SK-N-MC (cell line): Measurements from ENCODE around the gene PPIP5K2.
"Not testable (repeated sequence)": the region's sequence is repeated elsewhere in the genome, so short reads cannot be mapped to it uniquely, and the experiment has no call there.

Source experiments
- DNase-seq: peaks from one replicate; pipeline ENCODE4 v3.0.0-alpha.2; 2011; ENCODE audit warnings: low read depth, low spot score
- H3K27ac ChIP-seq: fragments of 200-600 bp; sonication (generic); 2 replicates; pipeline ENCODE4 v1.5.1; 2016; ENCODE audit warnings: mixed run types
- H3K36me3 ChIP-seq: fragments of 200-600 bp; sonication (generic); 2 replicates; pipeline ENCODE4 v1.6.1; 2017; ENCODE audit warnings: antibody characterized with exemption, low read length, mixed read lengths; ENCODE audit not compliant: insufficient read depth
- H3K4me3 ChIP-seq: fragments of 200-600 bp; sonication (generic); 2 replicates; pipeline ENCODE4 v1.5.1; 2016
- H3K9ac ChIP-seq: fragments of 200-600 bp; sonication (generic); 2 replicates; pipeline ENCODE4 v1.8.0; 2017; ENCODE audit warnings: mixed run types, mixed read lengths; ENCODE audit not compliant: insufficient read length
- H3K9me3 ChIP-seq: fragments of 200-600 bp; sonication (generic); 2 replicates; pipeline ENCODE4 v1.6.1; 2017; ENCODE audit warnings: low read depth, mild to moderate bottlenecking, antibody characterized with exemption, low read length, moderate library complexity, mixed read lengths
- EZH2 ChIP-seq: fragments of 200-600 bp; sonication (generic); IDR thresholded peaks from one replicate; pipeline ENCODE4 v1.6.1; 2017; ENCODE audit warnings: antibody characterized with exemption
- FOXP2 ChIP-seq: optimal IDR thresholded peaks from 2 replicates; pipeline ENCODE3; 2011; ENCODE audit warnings: mild to moderate bottlenecking, moderate library complexity; ENCODE audit not compliant: insufficient read depth; ENCODE audit errors: extremely low read length, control extremely low read depth
- POLR2AphosphoS5 ChIP-seq: IDR thresholded peaks from 2 replicates; pipeline ENCODE4 v1.6.1; 2012; ENCODE audit warnings: mild to moderate bottlenecking, low read depth, low read length, borderline replicate concordance

PPIP5K2 gene

DNA sequence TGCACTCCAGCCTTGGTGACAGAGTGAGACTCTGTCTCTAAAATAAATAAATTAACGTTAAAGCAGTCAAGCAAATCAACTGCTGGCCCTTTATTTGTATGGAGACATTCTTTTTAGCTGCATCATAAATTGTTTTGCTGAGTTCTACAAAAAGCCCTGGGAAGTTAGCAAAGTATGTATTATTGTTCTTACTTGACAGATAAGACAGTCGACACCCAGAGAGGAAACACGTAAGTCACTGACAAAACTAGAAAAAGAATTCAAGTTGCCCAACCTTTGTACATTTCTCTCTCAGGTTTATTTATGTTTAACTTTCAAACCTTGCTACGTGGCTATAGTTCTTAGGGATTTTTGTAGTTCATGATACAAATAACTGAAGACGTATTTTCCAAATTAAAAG lies 98.1 kb downstream of the PPIP5K2 start:
- H3K9ac ChIP-seq, result no peak overlapping the region
- no peaks in the 10 kb centered on the region for H3K36me3 ChIP-seq
- no peak overlapping the region for H3K4me3 ChIP-seq
- H3K27ac ChIP-seq, result no peak overlapping the region
- no peak for DNase-seq
- H3K9me3 ChIP-seq, result no peaks in the 10 kb centered on the region
- no peak for TF ChIP-seq FOXP2
- TF ChIP-seq EZH2, result no peak
- TF ChIP-seq POLR2AphosphoS5, result no peak

DNA sequence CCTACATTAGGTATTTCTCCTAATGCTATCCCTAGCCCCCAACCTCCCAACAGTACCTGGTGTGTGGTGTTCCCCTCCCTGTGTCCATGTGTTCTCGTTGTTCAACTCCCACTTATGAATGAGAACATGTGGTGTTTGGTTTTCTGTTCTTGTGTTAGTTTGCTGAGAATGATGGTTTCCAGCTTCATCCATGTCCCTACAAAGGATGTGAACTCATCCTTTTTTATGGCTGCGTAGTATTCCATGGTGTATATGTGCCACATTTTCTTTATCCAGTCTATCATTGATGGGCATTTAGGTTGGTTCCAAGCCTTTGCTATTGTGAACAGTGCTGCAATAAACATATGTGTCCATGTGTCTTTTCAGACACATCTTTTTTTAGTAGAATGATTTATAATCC lies 99.0 kb downstream of the PPIP5K2 start:
- not testable (repeated sequence) for H3K36me3 ChIP-seq, H3K27ac ChIP-seq, DNase-seq, H3K9ac ChIP-seq, H3K4me3 ChIP-seq, H3K9me3 ChIP-seq

DNA sequence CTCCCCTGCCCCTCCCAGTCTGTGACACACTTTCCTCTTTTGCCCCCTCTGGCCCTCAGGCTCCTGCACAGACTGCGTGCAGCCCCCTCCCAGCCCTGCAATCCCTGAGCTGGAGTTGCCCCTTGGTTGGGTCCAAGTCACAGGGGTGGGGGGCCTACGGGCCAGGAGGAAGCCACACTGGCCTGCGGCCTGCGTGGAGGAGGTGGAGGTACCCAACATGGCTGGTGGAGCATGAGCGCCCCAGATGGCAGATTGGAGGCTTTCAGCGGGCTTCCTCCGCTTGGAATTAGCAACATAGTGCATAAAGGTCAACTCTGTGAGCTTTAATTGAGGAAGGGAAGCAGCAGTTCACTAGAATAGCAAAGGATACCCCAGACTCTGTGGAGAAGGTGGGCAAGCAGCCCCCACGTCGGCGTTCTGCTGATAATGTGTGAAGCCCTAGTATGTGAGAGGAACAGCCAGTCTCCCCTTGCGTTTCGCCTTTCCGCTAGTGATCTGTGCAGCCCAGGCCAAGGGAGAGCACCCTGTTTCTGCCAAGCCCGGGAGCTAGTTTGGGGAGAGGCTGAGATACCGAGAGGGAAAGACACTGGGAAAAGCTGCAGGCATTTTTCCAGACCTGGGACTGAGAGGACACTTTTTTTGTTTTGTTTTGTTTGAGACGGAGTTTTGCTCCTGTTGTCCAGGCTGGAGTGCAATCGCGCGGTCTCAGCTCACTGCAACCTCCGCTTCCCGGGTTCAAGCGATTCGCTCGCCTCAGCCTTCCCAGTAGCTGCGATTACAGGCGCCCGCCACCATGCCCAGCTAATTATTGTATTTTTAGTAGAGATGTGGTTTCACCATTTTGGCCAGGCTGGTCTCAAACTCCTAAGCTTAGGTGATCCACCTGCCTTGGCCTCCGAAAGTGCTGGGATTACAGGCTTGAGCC lies 103.2 kb downstream of the PPIP5K2 start:
- H3K4me3 ChIP-seq, result no peak overlapping the region
- no peaks in the 10 kb centered on the region for H3K9me3 ChIP-seq
- H3K9ac ChIP-seq, result no peak overlapping the region
- H3K27ac ChIP-seq, result no peak overlapping the region
- TF ChIP-seq FOXP2 (no peak), POLR2AphosphoS5 (no peak), EZH2 (no peak)
- H3K36me3 ChIP-seq, result no peaks in the 10 kb centered on the region
- no peak for DNase-seq

DNA sequence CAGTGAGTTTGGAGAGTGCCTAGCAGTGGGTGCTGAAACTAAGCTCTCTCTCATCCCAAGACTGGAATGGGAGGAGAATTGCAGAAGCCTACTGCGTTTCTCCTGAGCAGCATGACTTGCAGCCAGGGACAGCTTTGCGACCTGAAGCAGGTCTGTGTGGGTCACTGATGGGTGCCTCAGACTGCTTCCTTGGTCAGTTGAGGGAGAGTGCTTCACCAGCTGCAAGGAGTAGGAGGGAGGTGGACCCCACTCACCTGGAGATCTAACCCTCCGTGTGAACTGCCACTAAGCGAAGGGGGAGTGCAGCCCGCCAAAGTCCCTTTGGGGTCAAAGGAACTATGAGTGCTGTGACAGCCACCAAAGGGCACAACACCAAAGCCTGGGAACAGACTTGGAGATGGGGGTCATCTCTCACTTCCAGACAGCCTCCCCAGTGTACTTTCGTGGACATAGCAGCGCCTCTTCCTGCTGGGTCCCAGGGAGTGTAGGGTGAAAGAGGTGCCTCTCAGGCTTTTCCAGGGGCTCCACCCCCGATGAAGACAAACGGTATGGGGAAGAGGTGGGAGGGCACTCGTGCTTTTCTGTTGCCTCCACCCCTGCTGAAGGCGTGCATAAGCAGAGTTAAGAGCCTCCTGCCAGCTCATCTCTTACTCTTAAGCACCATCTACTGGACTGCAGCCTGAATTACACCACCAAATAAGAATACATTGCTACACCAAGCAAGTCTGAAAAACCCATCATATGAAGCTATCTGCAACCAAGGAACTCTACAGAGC lies 104.2 kb downstream of the PPIP5K2 start:
- TF ChIP-seq POLR2AphosphoS5 (no peak), FOXP2 (no peak), EZH2 (no peak)
- H3K36me3 ChIP-seq, result no peaks in the 10 kb centered on the region
- H3K9ac ChIP-seq, result no peak overlapping the region
- no peaks in the 10 kb centered on the region for H3K9me3 ChIP-seq
- no peak overlapping the region for H3K4me3 ChIP-seq
- H3K27ac ChIP-seq, result no peak overlapping the region
- peak; percentile 42 for DNase-seq

DNA sequence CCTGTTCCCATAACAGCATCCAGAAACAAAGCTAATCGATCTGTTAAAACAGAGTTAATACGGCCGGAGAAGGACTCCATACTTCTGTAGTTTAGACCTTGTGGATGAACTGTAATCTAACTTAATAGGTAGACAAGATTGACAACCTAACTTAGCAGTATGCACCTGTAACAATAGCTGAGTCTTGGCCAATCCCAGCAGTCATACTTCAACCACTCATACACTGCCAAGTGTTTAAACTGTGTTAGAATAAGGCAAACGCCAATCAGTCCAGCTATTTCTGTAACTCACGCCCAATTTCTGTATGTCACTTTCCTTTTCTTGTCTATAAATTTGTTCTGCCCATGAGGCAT lies 104.8 kb downstream of the PPIP5K2 start:
- Histone ChIP-seq H3K36me3 (no peaks in the 10 kb centered on the region), H3K9me3 (no peaks in the 10 kb centered on the region), H3K27ac (no peak overlapping the region), H3K4me3 (no peak overlapping the region), H3K9ac (no peak overlapping the region)
- TF ChIP-seq EZH2, result no peak
- no peak for TF ChIP-seq POLR2AphosphoS5
- no peak for TF ChIP-seq FOXP2
- DNase-seq, result no peak

DNA sequence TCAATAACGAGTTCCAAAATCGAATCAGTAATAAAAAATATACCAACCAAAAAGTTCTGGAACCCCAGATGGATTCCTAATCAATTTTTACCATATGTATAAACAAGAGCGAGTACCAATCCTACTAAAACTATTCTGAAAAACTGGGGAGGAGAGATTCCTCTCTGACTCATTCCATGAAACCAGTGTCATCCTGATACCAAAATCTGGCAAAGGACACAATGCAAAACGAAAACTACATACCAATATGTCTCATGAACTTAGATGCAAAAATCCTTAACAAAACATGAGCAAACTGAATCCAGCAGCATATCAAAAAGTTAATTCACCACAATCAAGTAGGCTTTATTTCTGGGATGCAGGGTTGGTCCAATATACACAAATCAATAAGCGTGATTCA lies 108.0 kb downstream of the PPIP5K2 start:
- Histone ChIP-seq H3K9ac (no peak overlapping the region), H3K27ac (no peak overlapping the region), H3K36me3 (no peaks in the 10 kb centered on the region), H3K9me3 (no peaks in the 10 kb centered on the region), H3K4me3 (no peak overlapping the region)
- no peak for TF ChIP-seq EZH2
- no peak for TF ChIP-seq POLR2AphosphoS5
- TF ChIP-seq FOXP2, result no peak
- DNase-seq, result no peak

DNA sequence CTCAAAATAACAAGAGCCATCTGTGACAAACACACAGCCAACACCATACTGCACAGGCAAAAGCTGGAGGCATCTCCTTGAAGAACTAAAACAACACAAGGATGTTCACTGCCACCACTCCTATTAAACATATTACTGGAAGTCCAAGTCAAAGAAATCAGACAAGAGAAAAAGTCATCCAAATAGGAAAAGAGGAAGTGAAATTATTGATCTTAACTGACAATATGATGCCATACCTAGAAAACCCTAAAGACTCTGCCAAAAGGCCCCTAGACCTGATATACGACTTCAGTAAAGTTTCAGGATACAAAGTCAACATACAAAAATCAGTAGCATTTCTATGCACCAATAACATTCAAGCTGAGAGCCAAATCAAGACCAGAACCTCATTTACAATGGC lies 108.5 kb downstream of the PPIP5K2 start:
- Histone ChIP-seq H3K9me3 (no peaks in the 10 kb centered on the region), H3K9ac (no peak overlapping the region), H3K36me3 (no peaks in the 10 kb centered on the region), H3K27ac (no peak overlapping the region), H3K4me3 (no peak overlapping the region)
- DNase-seq, result no peak
- TF ChIP-seq EZH2 (no peak), POLR2AphosphoS5 (no peak), FOXP2 (no peak)

GRCh38 chr5:103232393-103232999 lies 112.4 kb downstream of the PPIP5K2 start:
- TF ChIP-seq FOXP2 (no peak), POLR2AphosphoS5 (no peak), EZH2 (no peak)
- no peak for DNase-seq

More at GRCh38 chr5:103232393-103232999, 112.4 kb downstream of the PPIP5K2 start:
- Histone ChIP-seq H3K36me3 (no peaks in the 10 kb centered on the region), H3K27ac (no peak overlapping the region), H3K9ac (no peak overlapping the region), H3K4me3 (no peak overlapping the region), H3K9me3 (no peaks in the 10 kb centered on the region)
